ENCODE data around the gene FABP7. TPM values are rescaled to one million over a fixed set of nuclear protein-coding genes. Genes with fewer than 3 reads are reported as not detected.

Gene FABP7
- total RNA-seq, 3 donors from 2014 or later (not counting 1 experiment from before 2014, with no cell fraction given) = not detected

DNA sequence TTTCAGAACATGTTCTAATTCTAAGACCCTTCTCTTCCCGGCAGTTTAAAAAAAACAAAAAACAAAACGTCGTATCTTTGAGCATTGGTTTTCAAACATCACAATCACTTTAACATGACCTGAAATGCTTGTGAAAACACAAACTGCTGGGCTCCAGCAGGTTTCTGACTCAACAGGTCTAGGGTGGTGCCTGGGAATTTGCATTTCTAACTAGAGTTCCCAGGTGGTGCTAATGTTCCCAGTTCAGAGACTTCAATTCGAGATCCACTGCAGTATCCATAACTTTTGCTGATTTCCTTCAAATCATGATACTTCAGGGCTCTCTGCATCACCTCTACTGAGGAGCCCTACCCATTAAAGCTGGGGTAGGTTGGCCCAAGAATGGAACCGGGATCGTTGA lies 8.7 kb downstream of the FABP7 start:
- Mint-ChIP-seq H3K27ac (no peak overlapping the region), H3K27me3 (ENCODE audit: low read depth in 2 of 2) (peaks cover 41 to 61% of the 10 kb centered on the region in 2 donors), H3K9me3 (no peaks in the 10 kb centered on the region), H3K4me1 (peaks cover 22 to 24% of the 10 kb centered on the region in 2 donors), H3K36me3 (no peaks in the 10 kb centered on the region), H3K4me3 (no peak overlapping the region)
- Histone ChIP-seq H3K36me3 (ENCODE audit: control insufficient read depth, insufficient read depth, low read length) (no peaks in the 10 kb centered on the region), H3K4me1 (ENCODE audit: control insufficient read depth, insufficient read depth, low read length) (peaks cover 10% of the 10 kb centered on the region), H3K27ac (ENCODE audit: low read length) (no peak overlapping the region), H3K4me3 (ENCODE audit: low read length) (no peak overlapping the region), H3K27me3 (ENCODE audit: control insufficient read depth, insufficient read depth, low read length) (no peaks in the 10 kb centered on the region), H3K9me3 (ENCODE audit: control insufficient read depth, insufficient read depth, low read length) (no peaks in the 10 kb centered on the region)
- ATAC-seq = no peak
- intact Hi-C loops (cut with micrococcal nuclease) = no loop called here
- TF ChIP-seq, protein P1, sequence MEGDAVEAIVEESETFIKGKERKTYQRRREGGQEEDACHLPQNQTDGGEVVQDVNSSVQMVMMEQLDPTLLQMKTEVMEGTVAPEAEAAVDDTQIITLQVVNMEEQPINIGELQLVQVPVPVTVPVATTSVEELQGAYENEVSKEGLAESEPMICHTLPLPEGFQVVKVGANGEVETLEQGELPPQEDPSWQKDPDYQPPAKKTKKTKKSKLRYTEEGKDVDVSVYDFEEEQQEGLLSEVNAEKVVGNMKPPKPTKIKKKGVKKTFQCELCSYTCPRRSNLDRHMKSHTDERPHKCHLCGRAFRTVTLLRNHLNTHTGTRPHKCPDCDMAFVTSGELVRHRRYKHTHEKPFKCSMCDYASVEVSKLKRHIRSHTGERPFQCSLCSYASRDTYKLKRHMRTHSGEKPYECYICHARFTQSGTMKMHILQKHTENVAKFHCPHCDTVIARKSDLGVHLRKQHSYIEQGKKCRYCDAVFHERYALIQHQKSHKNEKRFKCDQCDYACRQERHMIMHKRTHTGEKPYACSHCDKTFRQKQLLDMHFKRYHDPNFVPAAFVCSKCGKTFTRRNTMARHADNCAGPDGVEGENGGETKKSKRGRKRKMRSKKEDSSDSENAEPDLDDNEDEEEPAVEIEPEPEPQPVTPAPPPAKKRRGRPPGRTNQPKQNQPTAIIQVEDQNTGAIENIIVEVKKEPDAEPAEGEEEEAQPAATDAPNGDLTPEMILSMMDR (IDR thresholded peaks at IDR 0.05) = no peak
- WGBS (ENCODE audit: insufficient coverage) = 51% methylated on average over 6 of the region's 6 CpGs
- no peak for DNase-seq

DNA sequence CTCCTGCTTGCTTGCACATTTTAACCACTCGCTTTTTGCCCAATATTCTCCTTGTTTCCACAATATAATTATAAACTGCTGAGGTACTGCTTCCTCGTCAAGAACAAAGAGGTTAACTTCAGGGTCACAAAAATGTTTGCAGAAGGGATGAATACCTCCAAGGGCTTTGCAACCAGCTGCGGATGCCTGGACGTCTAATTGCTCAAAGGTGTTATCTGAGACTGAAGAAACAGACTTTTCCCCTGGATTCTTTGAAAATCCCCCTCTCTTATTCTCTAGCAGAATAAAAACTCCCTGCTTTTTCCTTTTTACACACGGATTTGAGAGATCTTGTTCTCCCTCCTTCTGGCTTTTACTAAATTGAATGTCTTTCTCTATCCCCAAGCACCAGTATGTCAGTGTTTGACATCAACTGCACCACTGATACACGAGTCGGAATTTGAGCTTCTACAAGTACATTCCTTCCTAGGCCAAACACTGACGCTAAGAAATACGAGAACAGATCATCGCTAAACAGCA lies 9.2 kb downstream of the FABP7 start:
- WGBS (ENCODE audit: insufficient coverage) = 18% methylated on average over 10 of the region's 10 CpGs
- TF ChIP-seq, protein P1 (IDR thresholded peaks at IDR 0.05) = no peak
- H3K4me1 Mint-ChIP-seq = peaks cover 22 to 24% of the 10 kb centered on the region in 2 donors
- no peaks in the 10 kb centered on the region for H3K9me3 Mint-ChIP-seq
- no peaks in the 10 kb centered on the region for H3K27me3 ChIP-seq (ENCODE audit: control insufficient read depth, insufficient read depth, low read length)
- intact Hi-C loops (cut with micrococcal nuclease) = no loop called here
- H3K27ac ChIP-seq (ENCODE audit: low read length) = no peak overlapping the region
- peak overlapping the region in 1 of 2 donors; percentile 70 for H3K27ac Mint-ChIP-seq
- H3K4me3 Mint-ChIP-seq = peak overlapping the region; percentile 85
- H3K4me3 ChIP-seq (ENCODE audit: low read length) = peak overlapping the region; percentile 38
- H3K36me3 Mint-ChIP-seq = no peaks in the 10 kb centered on the region
- H3K36me3 ChIP-seq (ENCODE audit: control insufficient read depth, insufficient read depth, low read length) = no peaks in the 10 kb centered on the region
- DNase-seq (no peak), ATAC-seq (no peak)
- no peaks in the 10 kb centered on the region for H3K9me3 ChIP-seq (ENCODE audit: control insufficient read depth, insufficient read depth, low read length)
- H3K4me1 ChIP-seq (ENCODE audit: control insufficient read depth, insufficient read depth, low read length) = peaks cover 10% of the 10 kb centered on the region
- peaks cover 42 to 66% of the 10 kb centered on the region in 2 donors for H3K27me3 Mint-ChIP-seq (ENCODE audit: low read depth in 2 of 2)

DNA sequence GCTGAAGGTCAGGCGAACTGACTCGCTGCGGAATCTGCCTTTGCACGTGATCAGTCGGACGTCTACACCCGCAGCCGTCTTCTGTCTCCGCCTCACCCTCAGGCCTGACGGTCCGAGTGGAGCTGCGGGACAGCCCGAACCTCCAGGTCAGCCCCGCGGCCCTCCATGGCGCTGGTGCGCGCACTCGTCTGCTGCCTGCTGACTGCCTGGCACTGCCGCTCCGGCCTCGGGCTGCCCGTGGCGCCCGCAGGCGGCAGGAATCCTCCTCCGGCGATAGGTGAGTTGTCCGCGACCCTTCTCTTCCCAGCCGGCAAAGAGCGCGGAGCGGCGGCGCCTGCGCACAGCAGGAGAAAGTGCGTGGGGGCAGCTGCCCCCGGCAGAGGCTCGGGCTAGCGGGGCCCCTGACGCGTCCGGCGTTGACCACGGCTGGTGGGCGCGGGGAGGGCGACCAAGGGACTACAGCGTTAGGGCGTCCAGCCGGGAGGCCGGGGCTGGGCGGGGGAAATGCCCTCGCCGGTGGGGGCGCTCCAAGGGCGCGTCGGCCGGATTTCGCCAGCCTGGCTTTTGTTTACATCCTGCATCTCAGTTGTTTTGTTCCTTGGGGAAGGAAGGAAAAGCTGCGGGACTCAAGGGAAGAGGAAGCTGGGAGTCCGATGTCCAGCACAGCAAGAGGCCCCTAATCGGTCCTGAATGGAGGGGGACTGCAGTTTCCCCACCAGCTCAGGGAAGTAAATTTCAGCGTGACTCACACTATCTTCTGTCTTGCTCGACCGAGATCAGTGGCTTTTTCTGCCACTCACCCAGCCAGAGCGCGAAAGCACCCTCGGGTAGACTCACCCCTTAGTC lies 9.9 kb downstream of the FABP7 start, which contains the start of gene SMPDL3A:
Gene SMPDL3A (plus strand): TSS at position 77 of the 846 bp plus-strand sequence. CDS start 89 bp downstream, at position 166.
- peak within 1 kb of the TSS; percentile 38 for H3K4me3 ChIP-seq (ENCODE audit: low read length)
- H3K27ac ChIP-seq (ENCODE audit: low read length) = peak within 1 kb of the TSS; percentile 46
- Mint-ChIP-seq H3K9me3 (no peaks in the 10 kb centered on the region), H3K4me3 (peak within 1 kb of the TSS; percentile 85), H3K27ac (peak within 1 kb of the TSS in 1 of 2 donors; percentile 70), H3K4me1 (peaks cover 22 to 24% of the 10 kb centered on the region in 2 donors), H3K36me3 (no peaks in the 10 kb centered on the region), H3K27me3 (ENCODE audit: low read depth in 2 of 2) (peaks cover 45 to 69% of the 10 kb centered on the region in 2 donors)
- TF ChIP-seq, protein P1 (IDR thresholded peaks at IDR 0.05) = no peak
- DNase-seq (peak; percentile 12 to 21), ATAC-seq (peak; percentile 70 to 79 (median 71))
- under 1% methylated on average over 71 of the region's 71 CpGs for WGBS (ENCODE audit: insufficient coverage)
- H3K36me3 ChIP-seq (ENCODE audit: control insufficient read depth, insufficient read depth, low read length) = no peaks in the 10 kb centered on the region
- H3K27me3 ChIP-seq (ENCODE audit: control insufficient read depth, insufficient read depth, low read length) = no peaks in the 10 kb centered on the region
- intact Hi-C loops (cut with micrococcal nuclease) = no loop called here
- H3K4me1 ChIP-seq (ENCODE audit: control insufficient read depth, insufficient read depth, low read length) = peaks cover 10% of the 10 kb centered on the region
- H3K9me3 ChIP-seq (ENCODE audit: control insufficient read depth, insufficient read depth, low read length) = no peaks in the 10 kb centered on the region
